OCI-LY7 (cell line): ENCODE measurements around the gene CD93.

ENCODE experiments used
- CTCF ChIP-seq: fragments of 200-600 bp; sonication (generic); conservative IDR thresholded peaks from 2 replicates; pipeline ENCODE4 v1.5.1; 2014; ENCODE audit warnings: mild to moderate bottlenecking, antibody characterized with exemption, low read length, moderate library complexity, mixed read lengths
- EZH2phosphoT487 ChIP-seq: fragments of 200-600 bp; sonication (generic); IDR thresholded peaks from 2 replicates; pipeline ENCODE4 v1.6.1; 2018; ENCODE audit warnings: low read depth, borderline replicate concordance, mild to moderate bottlenecking, mixed run types, antibody characterized with exemption, low read length, moderate library complexity, mixed read lengths

GRCh38 chr20:23083553-23084220 lies 2.4 kb downstream of the CD93 start:
- no peak for TF ChIP-seq EZH2phosphoT487
- TF ChIP-seq CTCF = no peak
